H9 (cell line): ENCODE data around the gene INTS6L. TPM values are rescaled to one million over a fixed set of nuclear protein-coding genes. Genes with fewer than 3 reads are reported as not detected.

Experiments used
- DNase-seq: peaks from one replicate; pipeline ENCODE4 v3.0.0-alpha.2; 2017
- H2AFZ ChIP-seq: one replicate; pipeline ENCODE4 v1.6.1; 2013; ENCODE audit warnings: mild to moderate bottlenecking, low read length, control low read depth, moderate library complexity
- H2AK5ac ChIP-seq: 2 replicates; pipeline ENCODE4 v1.6.1; 2013; ENCODE audit warnings: low read length, control low read depth, mixed read lengths; ENCODE audit not compliant: insufficient read length
- H2BK120ac ChIP-seq: one replicate; pipeline ENCODE4 v1.6.1; 2013; ENCODE audit warnings: low read depth, mild to moderate bottlenecking, low read length, control low read depth, inconsistent platforms; ENCODE audit not compliant: poor library complexity, severe bottlenecking
- H2BK12ac ChIP-seq: 2 replicates; pipeline ENCODE4 v1.6.1; 2013; ENCODE audit warnings: low read length, control low read depth, mixed read lengths, low read depth; ENCODE audit not compliant: insufficient read length
- H2BK15ac ChIP-seq: 2 replicates; pipeline ENCODE4 v1.6.1; 2013; ENCODE audit warnings: low read depth, low read length, control low read depth
- H2BK20ac ChIP-seq: one replicate; pipeline ENCODE4 v1.6.1; 2013; ENCODE audit warnings: low read depth, mild to moderate bottlenecking, low read length, control low read depth, inconsistent platforms; ENCODE audit not compliant: poor library complexity, severe bottlenecking
- H2BK5ac ChIP-seq: 2 replicates; pipeline ENCODE4 v1.6.1; 2013; ENCODE audit warnings: low read length, control low read depth, mixed read lengths; ENCODE audit not compliant: insufficient read length
- H3K14ac ChIP-seq: 2 replicates; pipeline ENCODE4 v1.6.1; 2013; ENCODE audit warnings: low read length, control low read depth; ENCODE audit not compliant: insufficient read depth
- H3K18ac ChIP-seq: 2 replicates; pipeline ENCODE4 v1.6.1; 2013; ENCODE audit warnings: low read depth, mild to moderate bottlenecking, mixed read lengths, low read length, control low read depth; ENCODE audit not compliant: insufficient read length
- H3K23ac ChIP-seq: 2 replicates; pipeline ENCODE4 v1.6.1; 2013; ENCODE audit warnings: low read length, control low read depth, mixed read lengths, low read depth; ENCODE audit not compliant: insufficient read length
- H3K23me2 ChIP-seq: 2 replicates; pipeline ENCODE4 v1.6.1; 2013; ENCODE audit warnings: low read depth, mild to moderate bottlenecking, mixed read lengths, low read length, control low read depth; ENCODE audit not compliant: insufficient read length, poor library complexity, severe bottlenecking
- H3K27ac ChIP-seq: 2 replicates; pipeline ENCODE4 v1.5.1; 2013; ENCODE audit warnings: low read length, control low read depth, mixed read lengths, low read depth; ENCODE audit not compliant: insufficient read length
- H3K27me3 ChIP-seq: 2 replicates; pipeline ENCODE4 v1.6.1; 2013; ENCODE audit warnings: low read length, control low read depth, inconsistent platforms; ENCODE audit not compliant: insufficient read depth
- H3K4ac ChIP-seq: 2 replicates; pipeline ENCODE4 v1.6.1; 2013; ENCODE audit warnings: low read depth, mild to moderate bottlenecking, control low read depth, inconsistent platforms, low read length, moderate library complexity
- H3K4me1 ChIP-seq: 2 replicates; pipeline ENCODE4 v1.6.1; 2013; ENCODE audit warnings: low read length, control low read depth, inconsistent platforms; ENCODE audit not compliant: insufficient read depth
- H3K4me2 ChIP-seq: 2 replicates; pipeline ENCODE4 v1.6.1; 2013; ENCODE audit warnings: low read length, control low read depth, mixed read lengths; ENCODE audit not compliant: insufficient read length, insufficient read depth
- H3K56ac ChIP-seq: 2 replicates; pipeline ENCODE4 v1.6.1; 2013; ENCODE audit warnings: low read depth, mild to moderate bottlenecking, mixed read lengths, low read length, control low read depth; ENCODE audit not compliant: insufficient read length
- H3K79me1 ChIP-seq: 2 replicates; pipeline ENCODE4 v1.6.1; 2013; ENCODE audit warnings: low read depth, mild to moderate bottlenecking, moderate library complexity, low read length, control low read depth, inconsistent platforms; ENCODE audit not compliant: insufficient read depth, poor library complexity, severe bottlenecking
- H3K79me2 ChIP-seq: 2 replicates; pipeline ENCODE4 v1.6.1; 2013; ENCODE audit warnings: low read length, control low read depth, inconsistent platforms; ENCODE audit not compliant: insufficient read depth
- H3K9ac ChIP-seq: 2 replicates; pipeline ENCODE4 v1.6.1; 2013; ENCODE audit warnings: low read length, control low read depth, mixed read lengths; ENCODE audit not compliant: insufficient read length; ENCODE audit errors: extremely low read depth
- H3K9me3 ChIP-seq: one replicate; pipeline ENCODE4 v1.6.1; 2013; ENCODE audit warnings: low read depth, low read length, inconsistent platforms; ENCODE audit not compliant: control insufficient read depth
- H3T11ph ChIP-seq: one replicate; pipeline ENCODE4 v1.6.1; 2013; ENCODE audit warnings: mild to moderate bottlenecking, low read length, control low read depth, inconsistent platforms
- H4K20me1 ChIP-seq: one replicate; pipeline ENCODE4 v1.6.1; 2013; ENCODE audit not compliant: control insufficient read depth, insufficient read length, insufficient read depth
- H4K5ac ChIP-seq: 2 replicates; pipeline ENCODE4 v1.6.1; 2013; ENCODE audit warnings: low read depth, mild to moderate bottlenecking, mixed read lengths, low read length, control low read depth; ENCODE audit not compliant: insufficient read length
- H4K8ac ChIP-seq: replicated peaks from 2 replicates; pipeline ENCODE4 v1.6.1; 2013; ENCODE audit warnings: low read length, control low read depth, mixed read lengths, low read depth; ENCODE audit not compliant: insufficient read length
- H4K91ac ChIP-seq: 2 replicates; pipeline ENCODE4 v1.6.1; 2013; ENCODE audit warnings: low read depth, mild to moderate bottlenecking, moderate library complexity, mixed read lengths, low read length, control low read depth; ENCODE audit not compliant: insufficient read length
- H3K27ac Mint-ChIP-seq, 3 experiments: 2 replicates in 2 of 3; 3 replicates in 1 of 3; pipeline ENCODE4 v1.8.0; 2020 to 2021; ENCODE audit warnings: mixed read lengths in 3 of 3, mild to moderate bottlenecking in 1 of 3, moderate library complexity in 1 of 3
- H3K27me3 Mint-ChIP-seq: 2 replicates; pipeline ENCODE4 v1.8.0; 2021; ENCODE audit warnings: low read depth, mild to moderate bottlenecking, moderate library complexity, mixed read lengths
- H3K36me3 Mint-ChIP-seq, 3 experiments: 2 replicates in 2 of 3; 3 replicates in 1 of 3; pipeline ENCODE4 v1.8.0; 2020 to 2021; ENCODE audit warnings: low read depth in 3 of 3, mixed read lengths in 3 of 3; ENCODE audit not compliant: insufficient read depth in 1 of 3
- H3K4me1 Mint-ChIP-seq, 2 experiments: 2 replicates each; pipeline ENCODE4 v1.8.0; 2020; ENCODE audit warnings: mixed read lengths in 2 of 2
- H3K4me3 Mint-ChIP-seq, 2 experiments: 2 replicates in 1 of 2; 3 replicates in 1 of 2; pipeline ENCODE4 v1.8.0; 2020 to 2021; ENCODE audit warnings: mild to moderate bottlenecking in 2 of 2, mixed read lengths in 2 of 2, moderate library complexity in 1 of 2
- H3K9me3 Mint-ChIP-seq, 2 experiments: 2 replicates in 1 of 2; 3 replicates in 1 of 2; pipeline ENCODE4 v1.8.0; 2020; ENCODE audit warnings: mild to moderate bottlenecking in 2 of 2, mixed read lengths in 2 of 2, moderate library complexity in 1 of 2
- CTCF ChIP-seq: fragments of 200-600 bp; sonication (generic); conservative IDR thresholded peaks from 3 replicates; pipeline ENCODE4 v1.8.0; 2021; ENCODE audit warnings: antibody characterized with exemption, mild to moderate bottlenecking
- WGBS: extraction: QIAGEN DNeasy Blood & Tissue Kit; methylation state at CpG from one replicate; pipeline ENCODE4 v1.1.7; 2013; ENCODE audit warnings: missing lambda C conversion rate, low lambda C conversion rate, mixed read lengths; ENCODE audit not compliant: insufficient read length; ENCODE audit errors: extremely low coverage; 5-methylcytosine and 5-hydroxymethylcytosine counted together
- total RNA-seq: library from RNA; stranded (reverse); gene quantifications from 2 replicates; pipeline ENCODE4 v1.2.1, GENCODE V29; 2021

The INTS6L gene
- total RNA-seq, 1 experiment from 2014 or later, result 7.8 TPM

GRCh38 chrX:135481696-135482179, 38.7 kb upstream of the INTS6L start:
- no peaks in the 10 kb centered on the region for H3K27me3 Mint-ChIP-seq
- no peak overlapping the region for H3K4me3 Mint-ChIP-seq
- Histone ChIP-seq H3K4me2 (no peak overlapping the region), H4K8ac (no peak overlapping the region), H3K4ac (no peak overlapping the region), H3K56ac (no peak overlapping the region), H3K9me3 (peaks cover 17% of the 10 kb centered on the region), H4K5ac (no peak overlapping the region), H2BK120ac (no peak overlapping the region), H2BK20ac (no peak overlapping the region), H2AFZ (no peak overlapping the region), H4K91ac (no peak overlapping the region), H3K9ac (no peak overlapping the region), H3K79me1 (no peaks in the 10 kb centered on the region), H3K79me2 (no peaks in the 10 kb centered on the region), H3K18ac (no peak overlapping the region), H3T11ph (no peak overlapping the region), H2BK15ac (no peak overlapping the region), H3K4me1 (no peaks in the 10 kb centered on the region), H3K23me2 (no peaks in the 10 kb centered on the region), H3K14ac (no peak overlapping the region), H3K23ac (no peak overlapping the region), H3K27ac (no peak overlapping the region), H4K20me1 (no peaks in the 10 kb centered on the region), H3K27me3 (no peaks in the 10 kb centered on the region), H2BK12ac (no peak overlapping the region), H2BK5ac (no peak overlapping the region), H2AK5ac (no peak overlapping the region)
- peaks cover 0 to 2% (median 0%) of the 10 kb centered on the region in 3 experiments; a peak in 1 of 7 replicates for H3K36me3 Mint-ChIP-seq
- no peak overlapping the region for H3K27ac Mint-ChIP-seq
- no peak for TF ChIP-seq CTCF
- no peak for DNase-seq
- no CpG with 5 or more reads among the region's 7 CpGs for WGBS
- H3K4me1 Mint-ChIP-seq, result no peaks in the 10 kb centered on the region; a peak in 1 of 4 replicates
- H3K9me3 Mint-ChIP-seq, result peaks cover 40 to 62% of the 10 kb centered on the region in 2 experiments
